GM19468 (cell line): ENCODE measurements around the gene AGPAT2.
"Not testable (repeated sequence)": the region's sequence is repeated elsewhere in the genome, so short reads cannot be mapped to it uniquely, and the experiment has no call there.

ENCODE experiments used
- ATAC-seq: cut with Tn5 transposase; IDR thresholded peaks from one replicate; pipeline ENCODE4 v1.9.1; 2021; ENCODE audit warnings: mild to moderate bottlenecking, moderate library complexity, moderate number of reproducible peaks; ENCODE audit not compliant: unreplicated experiment; ENCODE audit errors: extremely low read depth

Gene AGPAT2

DNA sequence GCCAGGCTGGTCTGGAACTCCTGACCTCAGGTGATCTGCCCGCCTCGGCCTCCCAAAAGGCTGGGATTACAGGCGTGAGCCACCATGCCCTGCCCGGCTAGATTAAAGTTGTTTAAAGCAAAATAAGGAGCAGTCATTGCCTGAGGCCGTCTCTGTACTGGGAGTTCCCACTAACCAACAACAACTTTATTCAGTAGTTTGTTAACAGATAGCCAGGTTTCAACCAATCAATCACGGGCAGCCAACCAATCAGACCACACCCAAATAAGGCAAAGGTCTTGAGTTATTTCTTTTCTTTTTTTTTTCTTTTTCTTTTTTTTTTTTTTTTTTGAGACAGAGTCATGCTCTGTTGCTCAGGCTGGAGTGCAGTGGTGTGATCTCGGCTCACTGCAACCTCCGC is 17.5 kb upstream of the AGPAT2 start:
- ATAC-seq, result not testable (repeated sequence)

DNA sequence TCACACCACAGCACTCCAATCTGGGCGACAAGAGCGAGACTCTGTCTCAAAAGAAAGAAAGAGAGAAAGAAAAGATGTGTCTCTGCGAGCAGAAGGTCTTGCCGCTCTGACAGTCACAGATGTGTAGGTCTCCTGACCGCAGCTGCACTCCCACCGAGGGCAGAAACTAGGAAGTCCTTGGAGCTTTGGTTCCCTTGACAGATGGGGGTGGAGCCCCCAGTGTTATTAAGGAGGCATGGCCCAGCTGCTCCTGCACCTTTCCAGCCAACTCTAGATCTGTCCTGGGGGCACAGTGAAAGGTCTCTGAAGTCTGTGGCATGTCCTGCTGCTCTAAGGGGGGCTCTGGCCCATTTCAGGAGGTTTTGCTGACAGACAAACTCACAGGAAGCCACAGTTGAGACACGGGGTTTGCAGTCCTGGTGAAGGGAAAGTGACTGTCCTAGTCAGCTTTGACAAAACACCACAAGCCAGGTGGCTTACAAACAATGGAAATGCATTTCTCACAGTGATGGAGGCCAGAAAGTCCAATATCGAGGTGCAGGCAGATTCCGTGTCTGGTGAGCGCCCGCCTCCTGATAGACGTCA is 16.1 kb upstream of the AGPAT2 start:
- ATAC-seq, result no peak

DNA sequence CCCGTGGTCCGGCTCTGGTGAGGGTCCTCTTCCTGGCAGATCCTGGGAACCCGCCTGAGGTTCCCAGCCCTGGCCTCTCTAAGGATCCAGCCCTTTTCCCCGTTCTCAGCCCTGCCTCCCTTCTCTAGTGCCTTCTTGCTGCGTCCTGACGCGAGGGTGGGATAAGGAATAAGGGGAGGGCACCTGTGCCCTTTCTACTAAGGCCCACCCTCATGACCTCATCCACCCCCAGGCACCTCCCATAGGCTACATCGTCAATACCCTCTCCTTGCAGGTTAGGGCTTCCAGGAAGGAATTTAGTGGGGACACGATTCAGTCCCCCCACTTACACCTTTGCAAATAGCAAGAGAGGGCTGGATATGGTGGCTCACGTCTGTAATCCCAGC is 14.4 kb upstream of the AGPAT2 start:
- no peak for ATAC-seq

DNA sequence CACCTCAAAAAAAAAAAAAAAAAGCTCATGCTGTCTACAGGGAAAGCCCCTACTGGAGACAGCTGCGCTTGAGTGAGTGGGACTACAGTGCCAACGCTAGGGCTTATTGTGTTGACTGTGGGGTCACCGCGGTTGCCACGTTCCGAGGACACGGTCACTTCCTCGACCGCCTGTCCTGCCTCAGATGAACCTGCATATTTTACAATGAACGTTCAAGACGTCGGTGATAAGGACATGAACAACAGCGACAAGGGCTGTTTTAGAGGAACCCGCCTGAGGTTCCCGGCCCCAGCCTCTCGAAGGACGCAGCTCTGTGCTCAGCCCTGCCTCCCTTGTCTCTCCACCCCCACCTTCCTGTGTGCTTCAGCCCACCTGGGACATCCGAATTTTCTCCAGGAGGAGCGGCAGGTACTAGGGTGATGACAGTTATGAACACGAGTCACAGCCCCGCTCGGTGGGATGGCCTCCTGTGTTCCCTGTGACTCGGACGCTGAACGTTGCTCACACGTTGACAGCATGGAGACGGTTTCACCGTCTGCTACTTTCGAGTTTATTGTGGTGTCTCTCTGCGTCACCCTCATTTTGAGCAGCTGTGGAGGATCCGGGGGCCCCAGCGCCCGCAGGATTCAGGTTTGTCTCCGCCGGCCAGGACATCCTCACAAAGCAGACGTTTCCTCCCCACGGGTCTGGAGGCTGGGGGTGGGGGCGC is 13.9 kb upstream of the AGPAT2 start:
- no peak for ATAC-seq

DNA sequence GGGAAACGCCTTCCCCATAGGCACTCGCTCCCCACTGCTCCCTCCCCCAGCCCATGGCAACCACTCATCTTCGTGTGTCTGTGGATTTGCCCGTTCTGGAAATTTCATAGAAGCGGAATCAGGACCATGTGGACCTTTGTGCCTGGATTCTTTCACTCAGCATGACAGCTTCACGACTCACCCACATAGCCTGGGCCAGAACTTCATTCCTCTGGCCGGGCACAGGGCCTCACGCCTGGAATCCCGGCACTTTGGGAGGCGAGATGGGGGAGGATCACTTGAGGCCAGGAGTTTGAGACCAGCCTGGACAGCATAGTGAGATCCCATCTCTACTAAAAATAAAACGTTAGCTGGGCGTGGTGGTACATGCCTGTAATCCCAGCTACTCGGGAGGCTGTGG is 13.0 kb upstream of the AGPAT2 start:
- no peak for ATAC-seq

DNA sequence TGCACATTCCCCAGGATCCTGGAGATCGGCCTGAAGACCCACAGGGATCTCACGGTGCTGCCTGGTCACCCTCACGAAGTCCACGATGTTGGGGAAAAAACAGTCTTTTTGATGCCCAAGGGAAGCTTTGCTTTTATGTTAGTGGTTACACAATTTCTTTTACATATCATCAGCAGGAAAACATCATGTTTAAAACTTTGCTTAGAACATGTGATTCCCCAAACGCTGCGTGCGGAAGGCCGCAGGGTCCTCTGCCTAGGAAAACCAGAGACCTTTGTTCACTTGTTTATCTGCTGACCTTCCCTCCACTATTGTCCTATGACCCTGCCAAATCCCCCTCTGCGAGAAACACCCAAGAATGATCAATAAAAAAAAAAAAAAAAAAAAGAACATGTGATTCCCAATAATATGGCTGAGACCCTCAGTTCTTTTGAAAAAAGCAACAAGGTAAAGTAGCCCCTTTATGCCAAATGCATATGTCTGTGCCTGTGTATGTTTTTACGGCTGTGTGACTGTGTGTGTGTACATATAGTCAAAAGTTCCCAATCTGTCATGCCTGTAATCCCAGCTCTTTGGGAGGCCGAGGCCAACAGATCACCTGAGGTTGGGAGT is 11.5 kb upstream of the AGPAT2 start:
- no peak for ATAC-seq

DNA sequence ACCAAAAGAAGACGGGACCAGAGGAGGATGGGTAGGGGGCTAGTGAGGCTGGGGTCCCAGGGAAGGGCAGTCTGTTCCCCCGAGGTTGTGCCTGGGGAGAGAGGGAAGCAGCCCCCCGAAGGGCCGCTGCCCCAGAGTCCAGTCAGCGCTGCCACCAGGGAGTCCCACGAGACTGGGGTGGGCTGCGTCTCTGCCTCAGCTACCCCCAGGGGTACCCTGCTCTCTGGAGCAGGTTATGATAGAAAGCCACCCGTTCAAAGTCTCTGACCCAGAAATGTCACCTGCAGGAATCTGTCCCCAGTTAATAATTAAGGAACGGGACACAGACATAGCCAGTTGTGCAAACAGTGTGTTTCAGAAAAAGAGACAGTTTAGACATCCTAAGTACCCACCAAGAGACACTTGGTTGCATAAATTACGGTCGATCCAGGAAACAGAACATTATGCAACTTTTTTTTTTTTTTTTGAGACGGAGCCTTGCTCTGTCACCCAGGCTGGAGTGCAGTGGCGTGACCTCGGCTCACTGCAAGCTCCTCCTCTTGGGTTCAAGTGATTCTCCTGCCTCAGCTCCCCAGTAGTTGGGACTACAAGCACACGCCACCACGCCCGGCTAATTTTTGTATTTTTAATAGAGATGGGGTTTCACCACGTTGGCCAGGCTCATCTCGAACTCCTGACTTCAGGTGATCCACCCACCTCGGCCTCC is 10.7 kb upstream of the AGPAT2 start:
- ATAC-seq, result no peak

DNA sequence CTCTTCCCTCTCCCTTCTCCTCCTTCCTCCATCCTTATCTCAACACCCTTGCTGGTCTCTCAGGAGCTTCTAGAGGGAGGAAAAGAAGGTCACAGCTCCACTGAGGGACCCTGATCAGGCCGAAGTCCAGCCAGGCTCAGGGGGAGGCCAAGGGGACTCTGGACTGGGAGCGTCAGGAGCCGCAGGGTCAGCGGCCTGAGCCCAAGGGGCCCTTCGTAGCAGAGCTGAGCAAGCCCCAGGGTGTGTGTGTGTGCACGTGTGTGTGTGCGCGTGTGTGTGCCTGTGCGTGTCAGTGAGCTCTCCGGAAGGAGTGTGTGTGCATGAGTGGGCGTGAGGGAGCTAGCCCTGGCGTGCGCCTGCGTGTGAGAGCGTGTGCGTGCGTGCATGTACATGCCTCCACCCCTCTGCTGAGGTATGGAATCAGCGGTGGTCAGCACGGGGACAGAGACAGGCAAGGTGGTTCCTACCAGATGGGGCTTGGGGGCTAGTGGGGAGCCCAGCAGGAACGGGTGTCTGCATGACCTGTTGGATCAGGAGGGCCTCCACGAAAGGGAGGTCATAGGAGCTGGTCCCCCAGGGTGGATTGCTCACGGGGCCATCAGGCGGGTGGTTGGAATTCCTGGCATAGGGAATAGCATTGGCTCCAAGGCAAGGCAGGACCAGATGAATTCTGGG is 10.0 kb upstream of the AGPAT2 start:
- ATAC-seq, result no peak

DNA sequence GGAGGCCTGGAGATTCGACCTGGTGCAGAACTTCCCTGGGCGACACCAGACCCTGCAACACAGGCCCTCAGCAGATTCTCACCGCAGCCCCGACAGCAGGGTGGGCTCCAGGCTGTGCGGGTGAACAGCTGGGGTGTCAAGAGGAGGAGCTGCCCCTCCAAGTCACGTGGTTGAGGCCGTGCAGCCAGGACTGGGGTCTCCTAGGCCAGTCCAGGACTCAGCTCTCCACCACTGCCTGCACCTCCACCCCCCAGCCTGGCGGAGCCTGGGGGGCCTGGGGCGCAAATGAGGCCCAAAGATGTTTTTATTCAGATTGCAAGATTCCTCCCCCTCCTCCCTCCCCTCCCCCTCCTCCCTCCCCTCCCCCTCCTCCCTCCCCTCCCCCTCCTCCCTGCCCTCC is 9.2 kb upstream of the AGPAT2 start:
- ATAC-seq, result no peak

DNA sequence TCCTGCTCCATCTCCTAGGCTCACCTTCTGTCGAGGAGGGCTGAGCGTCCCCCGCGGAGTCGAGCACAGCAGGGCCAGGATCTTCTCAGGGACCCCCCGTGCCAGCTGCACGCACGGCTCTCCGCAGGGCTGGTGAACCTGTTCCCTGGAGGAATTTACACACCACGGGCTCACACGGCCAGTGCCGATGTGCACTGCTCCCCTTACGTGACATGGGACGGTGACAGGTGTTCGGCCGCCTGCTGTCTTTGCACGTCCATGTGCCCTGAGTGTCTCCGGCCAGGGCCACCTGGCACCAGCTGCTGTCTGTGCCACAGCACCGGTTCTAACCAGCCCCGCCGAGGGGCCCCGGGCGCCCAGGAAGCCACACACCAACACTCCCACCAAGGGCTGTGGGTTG is 8.7 kb upstream of the AGPAT2 start:
- no peak for ATAC-seq

DNA sequence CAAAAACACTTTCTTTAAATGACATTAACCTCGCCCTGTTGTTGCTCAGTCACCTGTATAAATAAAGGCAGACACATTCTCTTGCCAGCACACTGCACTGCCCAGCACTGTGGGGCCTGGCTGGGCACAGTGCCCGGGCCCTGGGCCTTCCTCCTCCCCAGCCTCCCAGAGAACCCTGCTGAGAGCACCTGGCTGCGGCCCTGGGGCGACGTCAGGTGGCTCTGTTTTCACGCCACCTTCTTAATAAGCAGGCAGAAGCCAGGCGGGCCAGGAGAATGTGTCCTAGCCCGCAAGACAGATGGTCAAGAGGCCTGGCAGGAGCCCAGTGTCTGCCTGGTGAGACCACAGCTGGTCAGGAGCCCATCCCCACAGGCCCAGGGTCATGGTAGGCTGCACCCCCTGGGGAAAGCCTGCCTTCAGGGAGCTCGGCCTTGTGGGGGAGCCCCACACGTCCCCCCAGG is 8.2 kb upstream of the AGPAT2 start:
- ATAC-seq, result no peak

DNA sequence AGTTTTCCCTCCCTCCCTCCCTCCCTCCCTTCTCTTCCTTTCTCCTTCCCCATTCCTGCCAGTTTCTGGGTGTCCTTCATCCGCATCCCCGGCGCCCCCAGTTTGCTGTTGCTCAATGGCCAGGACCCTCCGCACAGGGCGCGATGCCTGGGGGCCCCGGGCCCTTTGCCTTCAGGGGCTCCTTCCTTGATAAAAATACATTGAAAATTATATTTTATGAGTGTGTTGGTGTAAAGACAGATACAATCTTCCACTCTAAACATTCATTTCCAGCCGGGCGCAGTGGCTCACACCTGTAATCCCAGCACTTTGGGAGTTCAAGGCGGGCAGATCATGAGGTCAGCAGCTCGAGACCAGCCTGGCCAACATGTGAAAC is 7.6 kb upstream of the AGPAT2 start:
- ATAC-seq, result no peak

DNA sequence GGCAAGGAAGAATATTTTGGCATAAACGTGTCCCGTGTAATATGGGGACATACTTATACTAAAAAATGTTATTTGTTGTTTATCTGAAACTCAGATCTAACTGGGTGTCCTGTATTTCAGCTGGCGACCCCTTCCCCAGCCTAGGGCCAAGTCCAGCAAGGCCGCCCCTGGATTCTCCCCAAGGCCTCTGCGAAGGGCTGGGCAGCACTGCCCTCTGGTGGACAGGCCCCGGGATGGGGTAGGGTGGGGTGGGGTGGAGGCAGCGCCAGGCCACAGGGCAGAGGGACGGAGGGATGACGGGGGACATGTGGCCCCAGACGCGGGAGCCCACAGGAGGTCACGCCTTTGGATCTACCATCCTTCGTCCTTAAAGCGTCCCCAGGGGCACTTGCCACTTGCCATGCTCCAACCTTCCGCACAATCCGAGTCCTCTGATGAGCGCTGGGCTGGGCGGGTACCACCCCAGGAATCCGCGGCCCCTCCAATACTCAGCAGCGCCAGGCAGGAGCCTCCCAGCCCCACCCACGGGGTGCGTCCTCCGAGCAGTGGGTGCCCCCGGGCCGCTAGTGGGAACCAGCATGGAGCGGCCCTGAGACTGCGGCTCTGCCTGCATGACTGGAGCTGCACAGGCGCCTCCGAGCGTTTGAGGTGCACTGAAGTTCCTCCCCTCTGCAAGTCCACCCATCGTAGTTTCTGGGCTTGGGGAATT is 7.1 kb upstream of the AGPAT2 start:
- ATAC-seq, result no peak

DNA sequence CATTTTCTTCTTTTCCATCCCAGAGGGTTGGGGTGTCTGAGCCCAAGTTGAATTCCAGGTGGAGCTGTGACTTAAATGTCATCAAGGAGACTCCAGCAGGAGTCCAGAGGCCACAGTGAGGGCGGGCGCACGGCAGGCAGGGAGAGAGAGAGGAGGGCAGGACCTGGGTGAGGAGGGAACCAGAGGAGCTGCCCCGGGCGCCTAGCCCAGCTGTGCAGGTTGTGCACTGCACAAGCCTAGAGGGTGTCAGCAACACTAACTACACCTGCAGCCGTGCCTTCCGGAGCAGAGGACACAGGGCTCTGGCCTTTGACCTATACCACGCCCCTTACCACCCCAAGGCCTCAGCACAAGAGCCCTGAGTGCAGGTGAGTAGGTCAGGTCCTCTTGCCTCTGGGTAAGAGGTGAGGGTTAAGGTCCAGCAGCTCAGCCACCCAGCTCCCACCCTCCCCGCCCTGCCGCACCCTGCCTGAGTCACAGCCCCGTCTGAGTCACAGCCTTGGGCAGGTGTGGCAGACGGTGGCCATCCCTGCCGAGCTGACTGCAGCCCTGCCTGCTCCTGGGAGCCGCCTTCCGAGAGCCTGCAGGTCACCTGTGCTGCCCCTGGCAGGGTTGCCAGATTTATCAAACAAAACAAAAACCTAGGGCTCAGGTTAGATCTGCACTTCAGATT is 6.4 kb upstream of the AGPAT2 start:
- no peak for ATAC-seq

DNA sequence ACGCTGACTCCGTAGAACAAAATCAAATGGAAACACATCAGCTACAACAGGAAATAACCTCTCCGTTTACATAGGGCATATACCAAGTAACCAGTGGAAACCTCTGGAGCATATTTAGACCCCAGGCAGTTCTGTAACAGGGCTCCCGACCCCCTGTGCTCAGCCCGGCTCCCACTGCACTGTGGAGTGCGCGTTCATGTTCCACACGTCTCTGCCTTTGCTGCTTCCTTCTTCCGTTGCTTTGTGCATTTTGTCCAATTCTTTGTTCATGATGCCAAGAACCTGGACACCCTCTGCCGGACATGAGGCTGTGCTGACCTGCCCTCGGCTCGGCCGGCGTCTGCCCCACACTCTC is 5.9 kb upstream of the AGPAT2 start:
- ATAC-seq, result no peak

DNA sequence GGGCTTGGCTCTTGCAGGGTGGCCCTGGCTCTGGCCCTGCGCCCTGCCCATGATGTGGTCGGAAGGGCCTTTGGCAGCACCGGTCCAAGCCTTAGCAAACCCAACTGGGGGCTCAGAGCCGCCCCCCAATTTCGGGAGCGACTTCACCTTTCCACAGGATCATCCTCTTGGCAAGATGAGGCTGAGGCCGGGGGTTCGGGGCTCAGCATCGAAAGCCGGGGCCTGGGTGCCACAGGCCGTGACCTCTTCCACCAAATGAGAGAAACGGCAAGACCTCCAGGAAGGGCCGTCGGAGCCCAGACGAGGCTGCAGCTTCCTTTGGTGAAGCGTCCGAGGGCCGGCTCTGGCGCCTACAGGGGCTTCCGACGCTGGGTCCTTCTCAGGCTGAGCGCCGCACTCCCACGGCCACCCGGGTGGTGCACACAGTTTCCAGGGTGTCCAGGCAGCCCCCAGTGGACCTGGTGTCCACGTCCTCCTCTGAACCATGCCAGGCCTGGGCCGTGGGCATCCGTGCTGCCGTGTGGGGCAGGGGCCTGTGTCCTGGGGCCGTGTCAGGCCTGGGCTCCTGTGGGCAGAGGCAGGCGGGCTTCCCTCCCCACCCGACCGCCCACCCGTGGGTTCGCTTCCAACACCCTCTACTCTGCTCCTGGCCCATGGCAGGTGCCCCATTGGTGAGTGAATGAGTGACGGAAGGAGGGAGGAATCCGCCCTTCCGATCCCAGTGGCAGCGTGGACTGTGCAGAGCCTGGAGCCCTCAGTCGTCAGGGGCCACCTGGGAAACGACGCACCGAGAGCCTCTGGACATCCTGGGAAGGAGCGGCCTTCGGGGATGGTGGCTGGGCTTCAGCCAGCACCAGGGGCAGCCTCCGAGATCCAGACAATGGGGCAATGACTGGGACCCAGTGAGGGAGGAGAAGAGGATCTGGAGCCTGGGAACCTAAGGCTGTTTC is 5.2 kb upstream of the AGPAT2 start:
- no peak for ATAC-seq

DNA sequence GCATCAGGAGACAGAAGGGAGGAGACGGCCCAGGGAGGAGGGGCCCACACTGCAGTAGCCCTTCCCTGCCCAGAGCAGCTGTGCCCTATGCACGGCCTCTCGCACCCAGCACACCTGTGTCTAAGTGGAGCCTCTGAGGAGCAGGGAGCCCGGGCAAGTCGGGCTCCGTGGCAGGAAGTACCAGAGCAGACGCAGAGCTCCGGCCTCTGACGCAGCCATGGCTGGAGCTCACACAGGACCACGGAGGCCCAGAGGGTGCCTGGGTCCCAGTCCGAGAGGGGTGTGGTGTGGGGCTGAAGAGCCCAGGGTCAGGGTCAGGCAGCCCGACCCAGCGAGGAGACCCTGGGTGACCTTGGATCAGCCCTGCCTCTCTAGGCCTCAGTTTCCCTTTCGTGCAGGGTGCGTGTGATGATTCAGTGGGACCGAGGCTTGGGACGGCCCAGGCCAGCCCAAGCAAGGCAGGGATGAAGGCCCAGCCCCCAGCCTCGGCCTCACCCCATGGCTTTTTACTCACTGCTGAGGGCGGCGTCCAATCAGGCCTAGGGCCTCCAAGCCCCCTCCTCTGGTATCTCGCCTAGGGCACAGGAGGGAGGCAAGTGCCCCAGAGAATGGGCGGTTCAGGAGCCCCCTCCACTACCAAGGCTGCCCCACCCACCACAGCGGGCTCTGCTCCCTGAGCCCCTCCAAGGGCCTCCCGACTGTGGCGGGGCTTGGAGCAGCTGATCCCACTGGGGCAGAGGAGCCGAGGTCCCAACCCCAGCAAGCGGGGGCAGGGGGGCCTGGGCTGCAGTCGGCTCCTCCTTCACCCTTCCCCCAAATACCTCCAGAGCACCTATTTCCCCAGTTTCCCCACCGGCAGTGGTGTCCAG is 4.3 kb upstream of the AGPAT2 start:
- no peak for ATAC-seq

DNA sequence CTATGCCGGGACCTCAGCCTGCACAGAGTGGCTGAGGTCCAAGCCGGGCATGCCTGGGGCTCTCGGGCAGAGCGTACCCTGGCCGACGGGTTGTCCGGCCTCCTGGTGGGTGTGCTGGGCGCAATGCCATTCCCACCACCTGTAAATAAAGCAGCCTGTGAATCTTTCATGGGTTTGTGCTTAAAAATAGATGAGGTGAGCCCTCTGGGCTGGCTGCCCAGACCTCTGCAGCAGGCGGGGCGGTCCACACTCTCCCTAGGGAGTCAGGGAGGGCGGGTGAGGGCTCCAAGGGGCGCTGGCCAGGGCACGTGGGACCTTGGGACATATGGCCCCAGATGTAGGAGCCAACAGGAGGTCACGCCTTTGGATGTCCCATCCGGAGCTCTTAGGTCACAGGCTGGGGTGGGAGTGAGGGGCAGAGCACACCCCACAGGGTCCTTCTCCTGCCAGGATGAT is 3.6 kb upstream of the AGPAT2 start:
- no peak for ATAC-seq
